Activated CD4-positive, alpha-beta T cell treated with anti-CD3 and anti-CD28 coated beads, Interleukin-2, amount 50 U/mL, for 4 hours (primary cell): Measurements from ENCODE around the gene CTRB1.
"Not testable (repeated sequence)": the region's sequence is repeated elsewhere in the genome, so short reads cannot be mapped to it uniquely, and the experiment has no call there.

Experiments
- DNase-seq, 2 experiments: peaks; one replicate each; pipeline ENCODE4 v3.0.0-alpha.2; 2020

CTRB1 gene

DNA sequence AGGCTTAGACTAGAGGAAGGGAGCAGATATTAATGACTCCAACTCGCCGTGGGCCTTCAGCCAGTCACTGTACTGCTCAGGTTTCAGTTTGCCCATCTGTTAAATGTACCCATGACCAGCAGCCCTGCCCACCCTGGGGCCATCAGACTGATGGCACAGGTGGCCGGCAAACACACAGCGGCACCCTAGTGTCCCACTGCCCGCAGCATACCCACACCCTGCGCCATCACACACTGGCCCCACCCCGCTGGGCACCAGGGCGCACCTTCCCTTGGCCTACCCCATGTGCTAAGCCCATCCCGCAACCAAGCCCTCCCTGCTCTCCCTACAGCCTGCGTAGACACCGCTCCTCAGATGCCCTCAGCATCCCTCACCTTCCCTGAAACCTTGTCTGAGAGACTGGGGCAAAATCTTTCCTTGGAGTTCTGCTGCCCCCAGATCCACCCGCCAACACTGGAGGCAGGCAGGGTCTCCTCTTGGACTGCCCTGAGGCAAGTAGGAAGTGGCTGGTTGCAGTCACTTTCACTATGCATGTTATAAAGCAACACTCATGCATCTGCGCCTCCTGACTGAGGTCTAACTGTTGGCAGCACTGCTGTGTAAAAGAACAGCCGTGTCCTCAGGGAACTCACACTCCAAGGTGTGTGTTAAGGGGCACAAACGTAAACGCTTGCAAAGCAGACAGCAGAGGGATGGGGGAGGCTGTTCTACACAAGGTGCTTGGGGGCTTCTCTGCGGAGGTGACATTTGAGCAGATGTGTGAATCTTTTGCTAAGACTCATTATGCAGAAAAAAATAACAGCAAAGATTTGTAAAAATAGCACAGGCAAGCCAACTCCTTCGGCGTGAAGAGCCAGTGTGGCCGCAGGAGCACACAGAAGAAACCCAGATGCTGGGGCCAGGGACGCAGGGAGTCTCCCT lies 39.4 kb downstream of the CTRB1 start:
- no peak for DNase-seq

DNA sequence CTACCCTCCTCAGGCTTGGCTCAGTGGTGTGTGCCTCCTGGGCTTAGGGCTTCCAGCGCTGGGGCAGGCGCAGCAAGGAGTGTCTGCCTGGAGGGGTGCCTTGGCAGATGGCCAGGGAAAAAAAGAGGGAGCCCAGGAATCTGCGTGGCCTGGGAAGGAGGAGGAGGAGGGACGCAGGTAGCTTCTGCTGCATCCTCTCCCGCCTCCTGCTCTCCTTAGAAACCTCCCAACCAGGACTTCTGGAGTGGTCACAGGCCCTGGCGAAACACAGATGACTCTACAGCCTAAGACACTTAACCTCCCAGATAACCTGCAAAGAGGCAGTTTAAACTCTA lies 40.0 kb downstream of the CTRB1 start:
- DNase-seq = no peak

DNA sequence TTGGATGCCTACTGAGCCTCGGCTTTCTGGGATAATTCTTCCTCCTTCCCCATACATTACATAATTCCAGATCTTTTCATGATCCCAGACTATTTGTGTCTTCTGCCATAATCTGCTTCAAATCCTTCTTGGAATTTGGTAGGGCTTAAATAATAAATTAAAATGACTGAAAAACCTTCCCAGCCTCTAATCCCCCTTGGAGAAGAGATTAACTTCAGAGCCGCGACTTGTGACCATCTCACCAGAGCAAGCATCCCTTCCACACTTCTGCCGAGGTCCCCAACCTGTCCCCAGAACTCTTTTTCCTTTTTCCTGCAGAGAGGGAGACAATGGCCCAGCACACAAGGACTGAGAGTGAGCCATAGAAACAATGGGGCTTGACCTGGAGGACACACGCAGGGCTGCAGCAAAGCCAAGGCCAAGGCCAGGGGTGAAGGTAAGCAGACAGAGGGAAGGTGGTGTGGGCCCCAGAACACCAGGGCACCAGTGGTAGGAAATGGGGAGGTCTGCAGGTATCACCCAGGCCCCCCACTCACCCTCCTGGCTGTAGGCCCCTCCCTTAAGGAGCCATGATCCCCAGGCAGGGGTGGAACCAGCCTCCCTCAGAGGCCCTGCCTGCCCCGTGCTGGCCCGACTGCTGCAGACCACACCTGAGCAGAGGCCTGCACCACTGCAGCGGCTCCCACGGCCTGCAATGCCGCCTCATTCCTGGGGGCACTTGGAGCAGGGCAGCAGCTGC lies 42.2 kb downstream of the CTRB1 start:
- no peak for DNase-seq

DNA sequence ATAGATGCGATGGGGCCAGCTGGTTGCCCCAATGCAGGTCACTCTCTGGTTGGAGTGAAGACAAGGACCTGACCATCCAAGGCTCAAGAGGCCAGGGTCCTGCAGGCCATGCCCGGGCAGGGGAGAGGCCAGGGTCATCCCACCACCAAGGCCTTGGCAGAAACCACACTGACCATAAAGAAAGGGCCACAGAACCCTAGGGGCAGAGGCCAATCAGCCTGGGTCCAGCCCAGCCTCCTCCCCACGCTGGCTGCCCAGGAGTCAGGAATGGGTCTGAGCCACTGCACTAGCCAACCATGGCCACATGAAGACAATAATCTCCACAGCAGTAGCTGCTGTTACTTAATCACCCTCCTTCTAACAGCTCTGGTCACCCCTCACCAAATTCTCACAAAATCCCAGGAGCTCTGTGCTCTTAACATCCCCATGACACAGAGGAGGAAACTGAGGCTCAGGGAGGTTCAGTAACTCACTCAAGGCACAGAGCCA lies 42.8 kb downstream of the CTRB1 start:
- DNase-seq = no peak

DNA sequence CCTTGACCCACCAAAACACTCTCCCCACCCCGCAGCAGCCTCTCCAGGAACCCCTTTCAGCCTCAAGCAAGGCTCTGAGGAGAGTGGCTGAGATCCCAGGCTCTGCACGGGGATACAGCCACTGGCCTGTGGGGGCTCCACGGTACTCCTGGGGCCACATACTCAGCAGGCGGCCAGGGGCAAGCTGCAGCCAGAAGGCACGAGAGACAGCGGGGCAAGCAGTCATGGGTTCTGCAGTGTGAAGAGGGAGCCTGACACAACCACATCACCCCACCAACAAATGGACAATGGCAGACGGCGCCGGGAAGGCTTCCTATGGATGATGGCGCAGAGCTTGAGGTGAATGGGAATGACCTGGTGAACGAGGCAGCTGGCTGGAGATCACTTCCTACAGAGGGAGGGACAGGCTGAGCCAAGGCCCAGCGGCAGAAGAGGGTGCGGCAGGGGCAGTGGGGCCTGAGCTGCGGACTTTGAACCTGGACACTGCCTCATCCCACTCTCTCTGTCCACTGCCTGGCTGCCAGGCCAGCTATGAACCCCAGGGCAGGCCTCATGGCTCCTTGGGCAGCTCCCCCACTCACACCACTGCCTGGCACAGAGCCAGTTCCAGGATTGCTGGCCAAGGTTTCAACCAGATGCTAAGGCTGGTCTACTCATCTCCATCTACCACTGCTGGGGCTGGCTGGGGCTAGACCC lies 43.5 kb downstream of the CTRB1 start:
- no peak for DNase-seq

DNA sequence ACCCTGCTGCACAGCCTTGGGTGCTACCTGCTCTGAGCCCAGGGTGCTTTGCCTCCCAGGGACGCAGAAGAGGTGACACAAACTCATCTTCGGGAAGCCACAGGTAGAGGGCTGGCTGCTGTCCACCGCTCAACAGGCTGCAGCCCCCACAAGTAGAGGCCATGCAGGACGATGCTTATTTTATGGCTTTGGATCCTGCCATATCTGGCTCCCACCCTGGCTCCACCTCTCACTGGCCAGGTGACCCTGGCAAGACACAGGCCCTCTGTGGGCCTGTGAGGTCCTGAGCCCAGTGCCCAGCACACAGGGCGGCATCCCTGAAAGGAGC lies 44.0 kb downstream of the CTRB1 start:
- DNase-seq = no peak

DNA sequence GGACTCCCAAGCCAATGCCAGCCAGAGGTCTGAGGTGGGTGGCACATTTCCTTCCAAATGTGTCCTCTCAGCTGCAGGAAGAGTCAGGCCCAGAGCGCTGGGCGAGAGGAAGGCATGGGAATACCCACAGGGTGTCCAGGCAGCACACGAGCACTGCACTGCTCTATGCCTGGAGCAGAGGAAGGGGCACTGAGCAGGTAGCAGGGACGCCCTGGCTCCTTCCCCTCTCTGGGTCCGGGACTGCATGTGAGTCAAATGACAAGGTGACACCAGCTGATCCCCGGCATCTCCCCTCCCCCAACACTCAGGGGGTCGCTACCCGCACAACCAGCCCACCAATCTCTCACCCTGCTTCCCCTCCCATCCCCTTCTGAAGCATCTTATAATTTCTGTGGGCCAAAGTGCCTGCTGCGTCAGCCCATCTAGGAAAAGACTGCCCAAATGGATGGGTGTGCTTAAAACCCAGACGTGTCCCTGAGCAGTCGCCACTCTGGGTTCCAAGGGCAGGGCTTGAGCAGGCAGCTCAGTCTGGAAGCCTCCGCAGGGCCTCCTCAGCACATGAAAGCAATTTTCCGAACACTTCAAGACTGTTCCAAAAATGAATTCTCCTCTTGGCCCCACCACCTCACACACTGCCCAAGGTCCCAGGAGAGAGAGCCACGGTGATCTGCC lies 44.6 kb downstream of the CTRB1 start:
- DNase-seq = no peak

DNA sequence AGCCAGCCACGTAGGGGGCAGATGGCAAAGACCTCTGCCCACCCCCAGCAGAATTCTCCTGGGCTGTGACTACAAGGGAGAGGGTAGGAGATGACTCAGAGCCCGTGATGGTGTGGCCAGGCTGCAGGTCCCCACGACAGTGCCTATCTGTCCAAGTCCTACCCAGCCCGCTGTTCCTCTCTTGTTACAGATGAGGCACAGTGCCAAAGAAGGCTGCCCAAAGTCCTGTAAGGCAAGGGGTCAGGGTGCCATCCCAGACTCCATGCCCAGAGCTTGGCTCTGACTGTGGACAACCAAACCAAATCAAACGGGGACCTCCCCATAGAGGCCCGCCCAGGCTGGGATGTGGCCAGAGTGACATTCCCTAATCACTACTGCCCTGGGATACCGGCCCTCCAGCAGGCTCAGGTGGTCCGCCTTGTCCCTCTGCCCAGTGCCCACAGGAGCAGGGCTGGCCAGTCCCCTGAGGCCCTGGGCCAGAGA lies 45.2 kb downstream of the CTRB1 start:
- DNase-seq = no peak

DNA sequence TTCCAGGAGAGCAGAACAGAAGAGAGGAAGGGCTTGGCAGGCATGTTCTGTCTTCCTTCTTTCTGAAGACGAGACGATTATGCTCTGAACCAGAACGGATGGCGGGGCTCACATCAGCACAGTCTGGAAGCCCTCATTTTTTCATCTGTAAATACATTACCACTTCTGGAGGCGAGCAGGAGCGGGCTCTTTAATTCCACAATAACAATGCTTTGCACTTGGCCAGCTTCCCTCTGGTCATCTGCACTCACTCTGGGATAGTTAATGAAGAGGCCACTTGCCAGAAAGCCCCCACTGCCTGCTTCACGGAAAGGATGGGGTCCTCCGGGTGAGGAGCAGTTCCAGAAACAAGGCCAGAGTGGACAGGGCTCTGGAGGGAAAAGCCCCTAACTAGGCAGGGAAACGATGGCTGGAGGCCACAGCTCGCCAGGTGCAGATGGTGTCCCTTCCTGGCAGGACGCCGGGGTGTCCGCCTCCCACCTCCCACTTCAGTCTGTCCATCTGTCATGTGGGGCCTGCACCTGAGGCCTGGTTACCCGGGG lies 45.7 kb downstream of the CTRB1 start:
- no peak for DNase-seq

DNA sequence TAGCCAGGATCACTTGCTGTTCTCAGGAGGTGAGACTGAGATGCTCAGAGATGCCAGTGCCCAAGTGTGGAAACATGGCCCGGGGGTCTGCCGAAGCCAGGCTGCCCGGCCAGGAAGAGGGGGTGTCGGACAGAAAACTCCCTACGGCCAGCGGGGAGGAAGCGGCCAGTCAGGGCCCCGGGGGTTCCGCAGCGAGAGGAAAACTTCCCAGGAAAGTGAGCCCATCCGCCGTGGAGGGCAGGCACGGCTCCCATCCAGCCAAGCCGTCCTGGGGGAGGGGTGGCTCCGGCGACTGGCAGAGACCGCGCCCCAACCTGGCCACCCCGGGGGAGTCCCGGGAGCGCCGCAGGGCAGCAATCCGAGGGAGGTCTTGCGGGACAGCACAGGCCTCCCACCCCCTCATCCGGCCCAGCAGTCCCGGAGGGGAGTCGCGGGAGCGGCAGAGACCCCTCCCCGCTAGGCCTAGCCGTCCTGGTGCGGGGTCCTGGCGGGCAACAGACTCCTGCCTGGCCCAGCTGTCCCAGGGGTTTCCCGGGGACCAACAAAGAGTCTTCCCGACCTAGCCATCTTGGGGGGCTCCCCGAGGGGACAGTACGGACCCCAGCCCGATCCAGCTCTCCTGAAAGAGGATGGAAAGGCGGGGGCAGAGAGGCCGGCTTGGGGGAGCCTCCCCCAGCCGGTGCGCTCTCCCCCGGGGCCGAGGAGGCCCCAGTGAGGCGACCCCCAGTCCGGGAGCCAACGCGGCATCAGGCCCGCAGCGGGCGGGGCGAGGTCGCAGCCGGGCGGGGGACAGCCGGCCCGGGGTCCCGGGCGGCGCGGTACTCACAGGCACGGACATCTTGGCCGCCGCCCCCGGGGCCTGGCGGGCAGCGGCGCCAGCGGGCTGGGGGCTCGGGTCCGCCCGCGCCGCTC lies 46.5 kb downstream of the CTRB1 start:
- DNase-seq = no peak

DNA sequence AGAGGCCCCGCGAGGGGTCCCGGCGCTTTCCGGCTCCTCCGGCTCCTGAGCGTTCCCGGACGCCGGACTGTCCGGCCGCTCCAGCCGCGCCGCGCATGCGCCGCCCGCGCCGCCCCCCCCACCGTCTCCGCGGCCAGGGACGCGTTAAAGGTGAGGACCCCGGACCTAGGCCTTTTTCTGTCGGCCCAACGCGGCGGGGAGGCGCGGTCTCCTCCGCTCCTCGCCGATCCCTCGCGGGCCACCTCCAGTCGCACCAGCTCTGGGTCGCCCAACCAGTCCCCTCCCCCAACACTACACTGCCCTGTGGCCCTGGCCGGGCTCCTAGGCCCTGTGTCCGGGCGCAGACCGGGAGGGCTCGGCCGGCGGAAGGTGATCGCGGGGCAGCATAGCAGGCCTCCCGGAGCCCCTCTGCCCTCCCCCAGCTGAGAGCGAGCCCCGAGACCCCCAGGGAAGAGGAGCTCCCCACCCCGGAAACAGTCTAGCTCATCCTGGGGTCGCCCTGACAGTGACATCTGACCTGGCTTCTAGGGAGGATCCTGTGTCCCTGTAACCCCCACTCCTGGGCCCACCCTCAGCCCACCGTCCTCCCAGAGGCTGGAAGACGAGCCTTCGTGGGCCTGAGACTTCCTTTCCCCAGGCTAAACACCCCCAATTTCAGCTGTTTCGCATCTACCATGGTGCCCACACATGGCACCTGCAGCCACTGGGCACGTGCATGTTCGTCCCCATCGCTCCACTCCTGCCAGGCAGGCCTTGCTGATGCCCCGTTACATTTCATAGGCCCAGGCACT lies 47.3 kb downstream of the CTRB1 start:
- no peak for DNase-seq

DNA sequence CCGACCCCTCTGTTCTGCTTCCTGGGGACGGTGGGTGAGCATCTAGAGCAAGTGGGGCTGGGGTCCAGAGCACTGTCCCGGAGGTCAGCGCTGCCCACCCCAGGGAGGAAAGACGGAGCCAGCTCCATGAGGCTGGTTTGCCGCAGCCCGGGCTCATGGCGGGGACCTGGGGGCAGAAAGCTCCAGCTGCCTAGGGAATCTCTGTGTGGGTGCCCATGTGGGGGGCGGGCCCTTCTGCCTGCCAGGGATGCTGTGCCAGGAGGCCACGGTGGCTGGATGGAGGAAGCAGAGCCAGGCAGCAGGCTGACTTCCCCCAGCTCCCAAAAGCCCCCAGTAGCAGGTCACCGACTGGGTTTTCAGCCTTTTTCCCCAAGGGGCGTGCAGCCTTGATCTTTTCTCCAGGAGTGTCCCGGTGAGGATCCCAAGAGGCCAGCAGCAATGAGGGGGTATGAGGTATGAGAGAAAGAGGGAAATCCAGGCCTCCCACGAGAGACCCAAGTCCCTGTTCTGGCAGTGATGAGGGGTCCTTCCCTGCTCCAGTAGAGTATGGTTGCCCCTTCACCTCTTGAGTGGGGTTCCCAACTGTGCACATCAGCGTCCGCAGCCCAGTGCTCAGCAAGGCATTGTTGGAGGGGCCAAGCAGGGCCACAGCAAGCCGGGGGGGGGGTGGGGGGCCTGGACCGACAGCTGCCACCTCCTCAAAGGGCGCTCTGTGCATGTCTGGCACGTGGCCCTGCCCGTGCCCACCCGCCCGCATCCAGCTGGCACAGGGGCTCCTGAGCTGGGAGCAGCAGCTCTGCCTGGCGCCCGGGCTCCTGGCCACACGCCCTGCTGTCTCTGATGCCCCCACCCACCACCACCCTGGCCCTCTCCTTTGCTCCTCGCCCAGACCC lies 48.2 kb downstream of the CTRB1 start:
- DNase-seq = no peak

DNA sequence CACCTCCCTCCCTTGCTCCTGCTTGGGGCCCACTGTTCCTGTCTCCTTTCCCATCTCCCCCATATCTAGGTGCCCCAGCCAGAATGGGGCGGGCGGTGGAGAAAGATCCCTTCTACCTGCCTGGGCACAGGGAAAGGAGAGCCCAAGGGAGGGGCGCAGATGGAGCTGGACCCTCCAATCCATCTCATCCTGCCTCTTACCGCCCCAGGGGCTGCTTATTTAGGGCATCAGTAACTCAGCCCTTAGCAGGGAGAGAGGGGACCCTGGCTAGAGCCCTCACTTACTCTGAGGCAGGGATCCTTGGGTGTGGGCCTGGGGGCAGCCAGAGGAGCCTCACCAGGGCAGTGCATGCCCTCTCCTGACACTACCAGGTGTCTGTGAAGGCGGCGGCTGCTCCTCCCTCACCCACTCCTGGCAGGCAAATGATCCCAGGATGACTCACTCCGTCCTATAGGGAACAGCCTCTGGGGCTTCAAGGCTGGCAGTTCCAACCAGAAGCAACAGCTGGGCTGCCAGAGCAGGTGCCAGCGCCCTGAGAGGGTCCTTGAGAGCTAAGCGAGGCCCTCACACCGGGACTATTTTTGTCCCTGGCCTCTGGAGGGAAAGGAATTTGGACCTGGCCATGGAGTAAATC lies 49.0 kb downstream of the CTRB1 start:
- no peak for DNase-seq

DNA sequence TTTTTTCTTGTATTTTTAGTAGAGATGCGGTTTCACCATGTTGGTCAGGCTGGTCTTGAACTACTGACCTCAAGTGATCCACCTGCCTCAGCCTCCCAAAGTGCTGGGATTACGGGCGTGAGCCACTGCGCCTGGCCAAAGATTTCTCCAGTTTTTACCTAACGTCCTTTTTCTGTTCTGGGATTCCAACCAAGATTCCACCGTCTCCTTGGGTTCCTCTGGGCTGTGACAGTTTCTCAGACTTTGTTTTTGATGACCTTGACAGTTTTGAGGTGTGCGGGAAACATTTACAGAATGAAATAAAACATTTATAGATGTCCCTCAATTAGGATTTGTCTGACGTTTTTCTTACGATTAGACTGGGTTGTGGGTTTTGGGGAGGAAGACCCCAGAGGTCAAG lies 50.6 kb downstream of the CTRB1 start:
- not testable (repeated sequence) for DNase-seq

DNA sequence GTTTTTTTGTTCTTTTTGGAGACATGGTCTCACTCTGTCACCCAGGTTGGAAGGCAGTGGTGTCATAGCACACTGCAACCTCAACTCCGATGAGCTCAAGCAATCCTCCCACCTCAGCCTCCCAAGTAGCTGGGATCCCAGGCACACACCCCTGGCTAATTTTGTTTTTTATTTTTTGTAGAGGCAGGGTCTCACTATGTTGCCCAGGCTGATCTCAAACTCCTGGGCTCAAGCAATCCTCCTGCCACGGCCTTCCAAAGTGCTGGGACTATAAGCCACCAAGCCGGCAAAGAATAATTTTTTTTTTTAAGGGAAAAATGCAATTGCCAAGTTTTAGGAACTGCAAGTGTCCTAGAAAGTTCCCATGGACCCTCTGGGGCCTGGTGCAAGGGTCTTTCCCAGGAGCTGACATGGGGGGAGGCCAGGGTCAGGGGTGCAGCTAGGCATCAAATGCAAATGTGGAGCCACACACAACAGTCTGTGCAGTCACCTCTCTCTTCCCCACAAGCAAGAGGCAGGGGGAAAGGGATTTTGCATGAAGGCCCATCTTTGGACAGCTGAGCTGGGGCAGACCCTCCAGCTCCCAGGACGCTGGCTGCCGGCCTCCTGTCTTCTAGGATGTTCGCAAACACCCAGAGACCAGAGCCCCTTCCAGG lies 52.8 kb downstream of the CTRB1 start:
- DNase-seq = no peak

DNA sequence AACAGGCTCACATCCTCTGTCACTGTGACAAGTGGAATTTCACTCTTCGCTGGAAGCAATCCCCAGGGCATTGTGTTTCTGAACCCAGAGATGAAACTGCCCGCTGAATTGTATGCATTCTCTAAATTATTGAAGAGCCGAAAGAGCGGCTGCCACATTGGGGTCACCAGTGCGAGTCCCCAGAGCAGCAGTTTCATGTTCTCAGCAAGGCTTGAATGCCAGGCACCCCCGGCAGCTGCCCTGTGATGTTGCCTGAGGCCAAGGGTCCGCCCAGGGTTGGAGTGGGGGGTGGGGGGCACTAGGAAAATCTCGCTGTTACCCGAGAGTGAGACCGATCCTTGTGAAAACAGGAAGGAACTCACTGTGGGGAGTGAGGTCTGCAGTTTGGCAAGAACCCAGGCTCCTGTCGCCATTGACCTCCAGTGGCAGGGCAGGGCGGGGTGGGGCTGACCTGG lies 53.3 kb downstream of the CTRB1 start:
- no peak for DNase-seq

DNA sequence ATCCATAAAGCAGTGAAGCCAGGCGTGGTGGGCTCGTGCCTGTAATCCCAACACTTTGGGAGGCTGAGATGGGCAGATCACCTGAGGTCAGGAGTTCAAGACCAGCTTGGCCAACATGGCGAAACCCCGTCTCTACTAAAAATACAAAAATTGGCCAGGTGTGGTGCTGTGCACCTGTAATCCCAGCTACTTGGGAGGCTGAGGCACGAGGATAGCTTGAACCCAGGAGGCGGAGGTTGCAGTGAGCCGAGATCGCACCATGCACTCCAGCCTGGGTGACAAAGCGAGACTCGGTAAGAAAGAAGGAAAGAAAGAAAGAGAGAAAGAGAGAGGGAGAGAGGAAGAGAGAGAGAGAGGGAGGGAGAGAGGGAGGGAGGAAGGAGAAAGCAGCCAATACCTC lies 53.8 kb downstream of the CTRB1 start:
- DNase-seq = not testable (repeated sequence)
